HG03460 (cell line): Measurements from ENCODE around the gene TEX36.
"Not testable (repeated sequence)": the region's sequence is repeated elsewhere in the genome, so short reads cannot be mapped to it uniquely, and the experiment has no call there.

Experiments
- ATAC-seq: cut with Tn5 transposase; IDR thresholded peaks from one replicate; pipeline ENCODE4 v1.9.1; 2021; ENCODE audit not compliant: unreplicated experiment

The TEX36 gene

GRCh38 chr10:125692601-125693523 lies 9.9 kb upstream of the TEX36 start:
- no peak for ATAC-seq

- no peak for ATAC-seq
Observed at GRCh38 chr10:125692196-125692595, 9.2 kb upstream of the TEX36 start.

- ATAC-seq: no peak
Observed at GRCh38 chr10:125691160-125691981, 8.4 kb upstream of the TEX36 start.

- no peak for ATAC-seq
Observed at GRCh38 chr10:125689955-125690569, 7.1 kb upstream of the TEX36 start.

- no peak for ATAC-seq
Observed at GRCh38 chr10:125687507-125688185, 4.7 kb upstream of the TEX36 start.

- no peak for ATAC-seq
Observed at GRCh38 chr10:125684581-125684980, 1.6 kb upstream of the TEX36 start.

- no peak for ATAC-seq
Observed at GRCh38 chr10:125683821-125684220, 858 bp upstream of the TEX36 start.

- no peak for ATAC-seq
Observed at GRCh38 chr10:125679436-125679835, 3.5 kb downstream of the TEX36 start.

GRCh38 chr10:125672884-125673283 lies 10.1 kb downstream of the TEX36 start:
- ATAC-seq: no peak

GRCh38 chr10:125662584-125662983 lies 20.4 kb downstream of the TEX36 start:
- ATAC-seq: no peak

GRCh38 chr10:125661941-125662515 lies 20.9 kb downstream of the TEX36 start:
- no peak for ATAC-seq

- no peak for ATAC-seq
Observed at GRCh38 chr10:125661431-125661940, 21.5 kb downstream of the TEX36 start.

- ATAC-seq: no peak
Observed at GRCh38 chr10:125659071-125659470, 23.9 kb downstream of the TEX36 start.

- ATAC-seq: no peak
Observed at GRCh38 chr10:125656523-125656922, 26.4 kb downstream of the TEX36 start.

GRCh38 chr10:125653113-125653512 lies 29.9 kb downstream of the TEX36 start:
- not testable (repeated sequence) for ATAC-seq

- ATAC-seq: no peak
Observed at GRCh38 chr10:125646311-125646710, 36.7 kb downstream of the TEX36 start.

GRCh38 chr10:125641398-125641797 lies 41.6 kb downstream of the TEX36 start:
- no peak for ATAC-seq

GRCh38 chr10:125640653-125641052 lies 42.3 kb downstream of the TEX36 start:
- ATAC-seq: no peak

GRCh38 chr10:125639846-125640245 lies 43.1 kb downstream of the TEX36 start:
- no peak for ATAC-seq

- ATAC-seq: no peak
Observed at GRCh38 chr10:125638555-125638954, 44.4 kb downstream of the TEX36 start.
